GM12801 (cell line): ENCODE results near the gene PSME1.

Source experiments
- CTCF ChIP-seq: IDR thresholded peaks from one replicate; pipeline ENCODE4 v1.5.1; 2011; ENCODE audit warnings: control low read depth; ENCODE audit not compliant: insufficient read length; ENCODE audit errors: extremely low read depth

Gene PSME1

GRCh38 chr14:24110523-24110922, 25.5 kb upstream of the PSME1 start:
- no peak for TF ChIP-seq CTCF

GRCh38 chr14:24113379-24113800, 22.6 kb upstream of the PSME1 start:
- TF ChIP-seq CTCF = no peak

- TF ChIP-seq CTCF = no peak
Measured at GRCh38 chr14:24113801-24114531, 22.0 kb upstream of the PSME1 start.

- no peak for TF ChIP-seq CTCF
Measured at GRCh38 chr14:24114532-24115421, 21.2 kb upstream of the PSME1 start, which contains the start of the genes DCAF11 and NRL. DCAF11 (plus strand) TSS chr14:24114777; CDS start chr14:24115595, 818 bp downstream. NRL (minus strand) TSS chr14:24114949; CDS start chr14:24082848, 32,101 bp downstream.

GRCh38 chr14:24115422-24116127, 20.4 kb upstream of the PSME1 start:
- TF ChIP-seq CTCF = no peak

- no peak for TF ChIP-seq CTCF
Measured at GRCh38 chr14:24116128-24116814, 19.7 kb upstream of the PSME1 start.
